HG03175 (cell line): ENCODE measurements around the gene EPYC.

Experiments
- ATAC-seq: cut with Tn5 transposase; IDR thresholded peaks from one replicate; pipeline ENCODE4 v1.9.1; 2021; ENCODE audit warnings: mild to moderate bottlenecking, moderate library complexity; ENCODE audit not compliant: unreplicated experiment

Gene EPYC

GRCh38 chr12:90915353-90915752 is 89.4 kb downstream of the EPYC start:
- ATAC-seq = no peak
